Retinal pigment epithelial cell (primary cell): ENCODE data around the gene HADHA.
"Not testable (repeated sequence)": the region's sequence is repeated elsewhere in the genome, so short reads cannot be mapped to it uniquely, and the experiment has no call there.

Experiments
- DNase-seq: peaks from one replicate; pipeline ENCODE4 v3.0.0-alpha.2; 2010; ENCODE audit warnings: low read depth
- H3K4me3 ChIP-seq: 2 replicates; pipeline ENCODE4 v1.5.1; 2011; ENCODE audit warnings: mild to moderate bottlenecking, low read length, control low read depth, moderate library complexity
- TF ChIP-seq, protein P1 (sequence below): conservative IDR thresholded peaks from 2 replicates; pipeline ENCODE4 v1.5.1; 2011; ENCODE audit warnings: low read depth, low read length, control low read depth, inconsistent platforms

Gene HADHA

DNA sequence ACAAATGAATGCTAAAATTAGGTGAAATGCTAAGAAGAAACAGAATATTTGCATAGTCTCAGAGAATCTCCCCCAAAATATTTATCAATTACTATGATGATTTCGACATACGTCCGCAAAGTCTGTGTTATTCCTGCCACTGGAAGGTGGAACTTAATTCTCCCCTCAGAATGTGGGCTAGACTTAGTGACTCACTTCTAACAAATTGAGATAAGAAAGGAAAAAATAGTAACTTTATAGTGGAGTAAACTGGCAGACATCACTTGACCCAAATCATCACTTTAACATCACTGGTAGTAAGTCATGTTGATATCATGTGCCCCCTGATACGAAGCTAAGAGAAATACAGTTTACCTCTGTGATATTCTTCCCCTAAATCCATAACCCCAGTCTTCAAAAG is 23.8 kb upstream of the HADHA start:
- no peak for DNase-seq
- TF ChIP-seq, protein P1, sequence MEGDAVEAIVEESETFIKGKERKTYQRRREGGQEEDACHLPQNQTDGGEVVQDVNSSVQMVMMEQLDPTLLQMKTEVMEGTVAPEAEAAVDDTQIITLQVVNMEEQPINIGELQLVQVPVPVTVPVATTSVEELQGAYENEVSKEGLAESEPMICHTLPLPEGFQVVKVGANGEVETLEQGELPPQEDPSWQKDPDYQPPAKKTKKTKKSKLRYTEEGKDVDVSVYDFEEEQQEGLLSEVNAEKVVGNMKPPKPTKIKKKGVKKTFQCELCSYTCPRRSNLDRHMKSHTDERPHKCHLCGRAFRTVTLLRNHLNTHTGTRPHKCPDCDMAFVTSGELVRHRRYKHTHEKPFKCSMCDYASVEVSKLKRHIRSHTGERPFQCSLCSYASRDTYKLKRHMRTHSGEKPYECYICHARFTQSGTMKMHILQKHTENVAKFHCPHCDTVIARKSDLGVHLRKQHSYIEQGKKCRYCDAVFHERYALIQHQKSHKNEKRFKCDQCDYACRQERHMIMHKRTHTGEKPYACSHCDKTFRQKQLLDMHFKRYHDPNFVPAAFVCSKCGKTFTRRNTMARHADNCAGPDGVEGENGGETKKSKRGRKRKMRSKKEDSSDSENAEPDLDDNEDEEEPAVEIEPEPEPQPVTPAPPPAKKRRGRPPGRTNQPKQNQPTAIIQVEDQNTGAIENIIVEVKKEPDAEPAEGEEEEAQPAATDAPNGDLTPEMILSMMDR: no peak
- H3K4me3 ChIP-seq: no peak overlapping the region

- DNase-seq, H3K4me3 ChIP-seq: not testable (repeated sequence)
Observed at GRCh38 chr2:26258836-26259235, 14.4 kb upstream of the HADHA start.

- no peak for DNase-seq
- no peak overlapping the region for H3K4me3 ChIP-seq
- TF ChIP-seq, protein P1: no peak
Observed at GRCh38 chr2:26255759-26256384, 11.4 kb upstream of the HADHA start.

DNA sequence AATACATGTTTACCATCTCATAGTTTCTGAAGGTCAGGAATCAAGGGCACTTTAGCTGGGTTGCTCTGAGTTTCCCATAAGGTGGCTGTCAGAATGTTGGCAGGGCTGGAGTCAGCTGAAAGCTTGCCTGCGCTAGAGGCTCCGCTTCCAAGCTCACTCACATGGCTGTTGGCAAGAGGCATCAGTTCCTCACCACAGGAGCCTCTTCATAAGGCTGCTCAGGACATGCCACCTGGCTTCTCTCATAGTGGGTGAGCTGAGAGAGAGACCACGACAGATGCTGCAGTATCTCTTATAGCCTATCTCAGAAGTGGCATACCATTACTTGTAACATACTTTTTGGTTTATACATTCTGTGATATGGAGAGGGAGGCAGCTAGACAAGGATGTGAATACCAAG is 7.5 kb upstream of the HADHA start:
- DNase-seq: no peak
- TF ChIP-seq, protein P1: no peak
- no peak overlapping the region for H3K4me3 ChIP-seq

DNA sequence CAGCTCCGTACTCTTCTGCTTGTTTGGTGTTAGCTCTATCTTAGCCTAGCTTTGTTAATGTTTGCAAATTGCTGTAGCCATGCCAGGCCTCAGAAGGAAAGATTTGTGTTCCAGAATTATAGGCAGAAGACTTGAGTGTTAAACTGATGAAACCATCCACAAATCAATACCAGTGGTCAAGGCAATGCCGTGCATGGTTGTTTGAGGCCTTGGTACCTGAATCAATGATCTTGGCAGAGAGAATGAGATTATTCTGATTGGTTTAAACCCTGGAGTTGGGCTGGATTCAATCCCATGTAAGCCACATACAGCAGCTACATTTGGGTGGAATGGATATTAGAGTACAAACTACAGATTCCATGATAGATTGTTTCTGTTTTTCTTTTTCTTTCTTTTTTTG is 5.2 kb upstream of the HADHA start:
- DNase-seq: no peak
- H3K4me3 ChIP-seq: no peak overlapping the region
- TF ChIP-seq, protein P1: no peak

- TF ChIP-seq, protein P1: no peak
- no peak overlapping the region for H3K4me3 ChIP-seq
- no peak for DNase-seq
Observed at GRCh38 chr2:26246818-26247217, 2.4 kb upstream of the HADHA start.

- H3K4me3 ChIP-seq: peak overlapping the region; percentile 82
- TF ChIP-seq, protein P1: no peak
- DNase-seq: no peak
Observed at GRCh38 chr2:26245810-26246209, 1.4 kb upstream of the HADHA start.

DNA sequence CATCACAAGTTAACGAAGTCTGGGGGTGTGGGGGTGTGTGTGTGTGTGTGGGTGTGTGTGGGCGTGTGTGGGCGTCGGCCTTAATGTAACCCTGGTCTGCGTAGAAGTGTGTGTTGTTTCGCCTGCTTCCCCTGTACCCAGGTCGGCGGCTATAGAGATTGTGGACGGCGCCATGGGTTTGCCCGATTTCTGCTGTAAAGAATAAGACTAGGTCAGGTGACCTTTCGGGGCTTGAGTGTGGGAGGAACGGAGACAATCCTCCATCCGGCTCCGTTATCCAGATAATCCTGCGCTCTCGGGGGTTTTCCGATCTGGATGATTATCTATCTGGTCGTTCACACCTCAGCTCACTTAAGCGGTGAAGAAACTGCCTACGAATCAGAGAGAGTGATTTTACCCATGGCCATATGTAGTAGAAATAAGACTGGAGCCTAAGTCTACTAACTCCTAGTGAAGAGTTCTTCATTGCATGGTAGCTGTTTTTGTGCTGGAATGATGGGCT is 850 bp upstream of the HADHA start:
- H3K4me3 ChIP-seq: peak overlapping the region; percentile 82
- TF ChIP-seq, protein P1: no peak
- no peak for DNase-seq
